ENCODE results near the gene SYCE3. TPM values are rescaled to one million over a fixed set of nuclear protein-coding genes. Genes with fewer than 3 reads are reported as not detected.

Gene SYCE3
- total RNA-seq, 1 experiment from 2014 or later, result not detected

DNA sequence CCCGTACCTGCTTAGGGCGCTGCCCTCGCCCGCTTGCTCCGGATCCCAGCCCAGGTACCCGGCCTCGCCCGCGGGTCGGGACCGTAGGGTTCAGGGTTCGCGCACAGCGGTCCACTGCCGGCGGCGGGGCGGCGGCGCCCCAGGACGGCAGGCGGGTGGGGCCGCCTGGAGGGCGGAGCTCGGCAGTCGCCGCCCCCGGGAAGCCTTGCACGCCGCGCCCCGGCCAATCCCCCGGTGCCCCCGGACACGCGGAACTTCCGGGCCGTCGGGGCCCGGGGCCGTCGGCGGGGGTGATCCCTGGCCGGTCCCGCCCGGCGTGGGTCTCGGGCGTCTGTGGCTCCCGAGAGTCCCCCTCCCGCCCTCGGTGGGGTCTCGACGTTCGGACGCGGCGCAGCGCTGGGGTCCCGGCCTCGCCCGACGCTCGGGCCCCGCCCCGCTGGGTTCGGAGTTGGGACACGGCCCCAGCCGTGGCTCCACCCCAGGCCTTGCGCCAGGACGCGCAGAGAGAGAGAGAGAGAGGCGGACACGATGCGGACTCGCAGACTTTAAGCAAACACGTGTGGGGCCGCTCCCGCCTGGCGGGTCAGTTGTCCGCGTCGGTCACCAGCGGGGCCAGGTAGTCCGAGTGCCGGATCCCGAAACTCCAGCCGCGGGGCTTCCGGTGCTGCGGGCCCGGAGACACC is 32.7 kb downstream of the SYCE3 start, which contains the start of gene TYMP:
TYMP (minus strand) TSS at position 116 of the 683 bp plus-strand sequence. CDS start 303 bp downstream, outside the sequence.
- H3K27me3 Mint-ChIP-seq (ENCODE audit: unreplicated experiment), result no peaks in the 10 kb centered on the region
- peak within 1 kb of the TSS; percentile 98 for H3K27ac Mint-ChIP-seq (ENCODE audit: unreplicated experiment)
- peaks cover 97% of the 10 kb centered on the region for H3K36me3 Mint-ChIP-seq (ENCODE audit: insufficient read depth, unreplicated experiment)
- TF ChIP-seq CTCF (IDR thresholded peaks at IDR 0.05; ENCODE audit: unreplicated experiment), result no peak
- H3K4me1 Mint-ChIP-seq (ENCODE audit: low read depth, unreplicated experiment), result peaks cover 35% of the 10 kb centered on the region
- H3K9me3 Mint-ChIP-seq (ENCODE audit: low read depth, unreplicated experiment), result no peaks in the 10 kb centered on the region
- peak within 1 kb of the TSS; percentile 90 for H3K4me3 Mint-ChIP-seq (ENCODE audit: low read depth, unreplicated experiment)
- CTCF ChIA-PET, result interaction anchor here (0.6 to 1.8 kb wide), 2 partner anchors 34 to 91 kb away, joined by 3 to 10 read pairs; no protein-coding TSS in a partner anchor
- TSS peak; percentile 13 for BruUV-seq (replicated peaks)
- DNase-seq, result peak; percentile 87
- intact Hi-C loops (cut with micrococcal nuclease; ENCODE audit: unreplicated experiment), result loop anchor here (2.0 kb wide), 1 partner anchor 91 kb away; no protein-coding TSS in a partner anchor

DNA sequence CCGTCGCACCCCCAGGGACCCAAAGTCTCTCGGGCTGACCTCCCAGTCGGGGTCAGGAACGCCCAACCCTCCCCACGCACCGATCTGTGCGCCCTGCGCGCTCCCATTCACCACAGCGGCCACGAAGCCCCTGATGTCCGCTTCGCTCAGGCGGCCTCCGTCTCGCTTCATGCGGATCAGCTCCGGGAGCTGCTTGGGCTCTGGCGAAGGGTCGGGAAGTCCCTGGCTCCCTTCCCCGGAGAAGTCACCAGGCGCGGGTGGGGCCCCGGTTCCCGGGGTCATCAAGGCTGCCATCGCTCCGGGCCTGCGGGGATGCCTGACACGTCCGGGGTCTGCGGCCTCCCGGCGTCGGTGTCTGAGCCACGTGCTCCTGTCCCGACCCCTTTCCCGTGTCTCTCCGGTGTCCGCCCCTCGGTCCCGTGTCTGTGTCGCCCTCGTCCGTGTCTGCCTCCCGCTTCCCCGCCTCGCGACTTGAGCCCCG is 33.3 kb downstream of the SYCE3 start:
- Mint-ChIP-seq H3K27me3 (ENCODE audit: unreplicated experiment) (no peaks in the 10 kb centered on the region), H3K4me1 (ENCODE audit: low read depth, unreplicated experiment) (peaks cover 35% of the 10 kb centered on the region), H3K36me3 (ENCODE audit: insufficient read depth, unreplicated experiment) (peaks cover 100% of the 10 kb centered on the region), H3K9me3 (ENCODE audit: low read depth, unreplicated experiment) (no peaks in the 10 kb centered on the region), H3K27ac (ENCODE audit: unreplicated experiment) (peak overlapping the region; percentile 98), H3K4me3 (ENCODE audit: low read depth, unreplicated experiment) (peak overlapping the region; percentile 90)
- DNase-seq, result no peak
- no TSS peak for BruUV-seq (replicated peaks)
- intact Hi-C loops (cut with micrococcal nuclease; ENCODE audit: unreplicated experiment), result no loop called here
- TF ChIP-seq CTCF (IDR thresholded peaks at IDR 0.05; ENCODE audit: unreplicated experiment), result no peak
- CTCF ChIA-PET, result interaction anchor here (0.8 to 1.8 kb wide), 2 partner anchors 22 to 91 kb away, joined by 3 to 10 read pairs; partner anchors contain the start of genes LMF2 and NCAPH2

- Mint-ChIP-seq H3K4me1 (ENCODE audit: low read depth, unreplicated experiment) (peaks cover 33% of the 10 kb centered on the region), H3K4me3 (ENCODE audit: low read depth, unreplicated experiment) (peak overlapping the region; percentile 90), H3K27ac (ENCODE audit: unreplicated experiment) (peak overlapping the region; percentile 92), H3K9me3 (ENCODE audit: low read depth, unreplicated experiment) (no peaks in the 10 kb centered on the region), H3K36me3 (ENCODE audit: insufficient read depth, unreplicated experiment) (peaks cover 100% of the 10 kb centered on the region), H3K27me3 (ENCODE audit: unreplicated experiment) (no peaks in the 10 kb centered on the region)
- no TSS peak for BruUV-seq (replicated peaks)
- TF ChIP-seq CTCF (IDR thresholded peaks at IDR 0.05; ENCODE audit: unreplicated experiment), result no peak
- no peak for DNase-seq
- intact Hi-C loops (cut with micrococcal nuclease; ENCODE audit: unreplicated experiment), result no loop called here
- CTCF ChIA-PET, result interaction anchor here (0.5 to 1.8 kb wide), 3 partner anchors 21 to 141 kb away, joined by 3 to 10 read pairs (median 3); partner anchors contain the start of genes LMF2 and NCAPH2
These were observed 33.9 kb downstream of the SYCE3 start for GRCh38 chr22:50528682-50529415.

GRCh38 chr22:50527921-50528681 is 34.6 kb downstream of the SYCE3 start:
- Mint-ChIP-seq H3K36me3 (ENCODE audit: insufficient read depth, unreplicated experiment) (peaks cover 100% of the 10 kb centered on the region), H3K27me3 (ENCODE audit: unreplicated experiment) (no peaks in the 10 kb centered on the region), H3K27ac (ENCODE audit: unreplicated experiment) (peak overlapping the region; percentile 92), H3K9me3 (ENCODE audit: low read depth, unreplicated experiment) (no peaks in the 10 kb centered on the region), H3K4me1 (ENCODE audit: low read depth, unreplicated experiment) (peaks cover 28% of the 10 kb centered on the region), H3K4me3 (ENCODE audit: low read depth, unreplicated experiment) (peak overlapping the region; percentile 90)
- CTCF ChIA-PET, result interaction anchor here (0.5 kb wide), 1 partner anchor 142 kb away, joined by 3 read pairs; no protein-coding TSS in a partner anchor
- BruUV-seq (replicated peaks), result TSS peak; percentile 4
- intact Hi-C loops (cut with micrococcal nuclease; ENCODE audit: unreplicated experiment), result no loop called here
- DNase-seq, result no peak
- TF ChIP-seq CTCF (IDR thresholded peaks at IDR 0.05; ENCODE audit: unreplicated experiment), result no peak

Measured in Calu3 (cell line).